ENCODE measurements around the gene GRID2.
"Not testable (repeated sequence)": the region's sequence is repeated elsewhere in the genome, so short reads cannot be mapped to it uniquely, and the experiment has no call there.

Gene GRID2

DNA sequence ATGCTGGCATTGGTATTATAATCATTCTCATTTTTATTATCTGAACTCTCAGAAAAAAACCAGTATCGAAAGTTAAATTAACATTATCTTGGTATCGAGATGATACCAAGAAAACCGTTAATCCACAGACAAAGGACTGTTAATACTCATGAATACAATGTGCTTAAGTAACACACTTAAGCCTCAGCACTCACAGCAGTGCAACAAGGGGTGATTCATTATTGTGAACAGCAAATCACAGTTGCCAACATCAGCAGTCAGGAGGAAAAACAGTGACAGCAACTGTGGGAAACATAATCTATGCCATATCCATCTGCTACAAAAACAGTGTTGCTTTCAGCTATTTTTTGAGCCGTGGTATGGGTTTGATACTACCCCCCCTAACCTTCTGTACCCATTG, 1313.8 kb downstream of the GRID2 start:
- no peak for FAIRE-seq

DNA sequence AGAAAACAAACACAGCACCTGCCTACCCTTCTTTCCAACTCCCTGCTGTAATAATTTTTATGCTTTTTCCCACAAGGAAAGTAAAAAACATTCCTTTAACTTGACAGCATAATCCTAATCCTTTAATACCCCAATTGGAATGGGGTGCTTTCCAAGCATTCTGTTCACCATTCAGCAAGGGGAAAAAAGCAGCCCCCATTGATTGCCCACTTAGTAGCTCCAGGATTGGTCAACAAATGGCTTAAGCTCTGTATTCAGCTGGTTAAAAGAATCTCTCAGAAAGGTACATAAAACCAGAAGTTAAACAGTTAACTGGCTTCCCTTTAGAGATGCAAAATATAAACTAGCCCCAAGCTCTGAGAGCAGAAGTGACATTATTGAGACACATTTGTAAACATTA, 1330.0 kb downstream of the GRID2 start:
- no peak for FAIRE-seq

DNA sequence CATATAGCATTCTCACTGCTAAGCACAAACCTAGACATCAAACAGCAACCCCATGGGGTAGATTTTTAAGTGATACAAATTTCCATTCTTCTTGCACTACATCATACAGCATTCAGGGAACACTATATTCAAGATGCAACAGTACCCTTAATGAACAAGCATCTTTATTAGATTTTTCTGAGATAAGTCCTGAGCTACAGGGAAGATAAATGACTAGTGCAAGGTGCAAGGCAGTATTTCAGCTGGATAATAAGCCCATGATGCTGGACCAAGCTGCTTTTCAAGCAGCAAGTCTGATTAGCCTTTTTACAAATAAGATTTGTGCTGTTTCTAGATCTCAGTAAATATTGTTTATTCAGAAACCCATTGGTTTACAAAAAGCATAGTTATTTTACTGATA, 1332.2 kb downstream of the GRID2 start:
- no peak for FAIRE-seq

DNA sequence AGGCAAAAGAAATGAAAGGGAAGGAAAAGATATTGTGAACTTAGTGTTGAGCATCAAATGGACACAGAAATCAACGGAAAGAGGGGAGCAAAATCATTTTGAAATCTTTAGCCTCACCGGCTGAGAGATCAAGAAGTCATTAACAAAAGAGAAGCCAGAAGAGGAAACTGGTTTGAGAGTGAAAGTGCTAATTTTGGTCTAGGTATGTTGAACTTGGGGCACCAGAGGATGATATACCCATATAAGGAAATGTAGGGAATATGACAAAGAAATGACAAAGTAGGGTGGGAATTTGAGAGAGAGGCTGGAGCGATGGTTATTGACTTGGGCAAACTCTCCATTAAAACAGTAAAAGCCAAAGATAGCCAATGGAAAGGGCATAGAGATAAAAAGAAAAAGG, 1341.4 kb downstream of the GRID2 start:
- no peak for FAIRE-seq

DNA sequence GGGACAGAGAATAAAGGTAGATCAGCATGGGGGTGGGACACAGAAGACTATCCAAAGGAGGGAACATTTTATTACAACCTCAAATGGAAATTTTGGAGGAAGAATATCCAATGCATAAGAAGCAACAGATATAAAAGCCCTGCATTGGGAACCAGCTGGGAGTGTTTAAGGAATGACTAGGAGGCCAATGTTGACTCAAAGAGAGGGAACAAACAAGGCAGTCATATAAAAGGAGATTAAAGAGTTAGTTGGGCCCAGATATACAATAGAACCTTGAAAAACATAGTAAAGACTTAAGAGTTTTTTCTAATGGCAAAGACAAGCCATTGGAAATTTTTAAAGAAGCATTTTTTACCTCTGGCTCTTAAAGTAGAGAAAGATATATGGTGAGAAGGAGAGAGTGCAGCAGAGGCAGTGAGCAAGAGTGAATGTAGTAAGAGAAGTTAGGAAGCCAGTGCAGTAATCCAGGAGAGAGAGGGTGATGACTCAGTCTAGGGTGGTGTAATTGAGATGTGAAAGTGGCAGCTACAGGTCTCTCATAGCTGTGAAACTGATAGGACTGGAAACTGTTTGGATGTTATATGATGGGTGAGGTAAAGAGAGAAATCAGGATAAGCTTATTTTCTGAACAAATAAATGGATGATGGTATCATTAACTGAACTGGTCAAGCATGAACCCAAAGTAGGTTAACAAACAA, 1342.6 kb downstream of the GRID2 start:
- no peak for FAIRE-seq

DNA sequence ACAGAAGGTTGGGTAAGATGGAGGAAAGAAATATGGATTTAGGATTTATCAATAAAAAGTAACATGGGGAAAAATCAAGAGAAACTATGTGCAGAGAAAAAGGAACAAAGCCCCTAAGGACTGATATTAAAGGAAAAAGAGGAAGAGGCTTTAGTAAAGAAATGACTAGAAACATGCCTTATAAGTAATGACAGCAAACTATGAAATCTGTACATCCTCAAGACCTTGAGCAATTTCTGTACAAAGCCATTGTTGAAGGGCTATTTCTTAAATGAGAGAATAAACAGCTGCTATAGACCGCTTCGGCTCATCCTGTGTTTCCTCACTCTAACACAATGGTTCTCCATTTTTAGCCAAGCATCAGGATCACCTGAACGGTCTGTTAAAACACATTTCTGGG, 1344.5 kb downstream of the GRID2 start:
- no peak for FAIRE-seq

DNA sequence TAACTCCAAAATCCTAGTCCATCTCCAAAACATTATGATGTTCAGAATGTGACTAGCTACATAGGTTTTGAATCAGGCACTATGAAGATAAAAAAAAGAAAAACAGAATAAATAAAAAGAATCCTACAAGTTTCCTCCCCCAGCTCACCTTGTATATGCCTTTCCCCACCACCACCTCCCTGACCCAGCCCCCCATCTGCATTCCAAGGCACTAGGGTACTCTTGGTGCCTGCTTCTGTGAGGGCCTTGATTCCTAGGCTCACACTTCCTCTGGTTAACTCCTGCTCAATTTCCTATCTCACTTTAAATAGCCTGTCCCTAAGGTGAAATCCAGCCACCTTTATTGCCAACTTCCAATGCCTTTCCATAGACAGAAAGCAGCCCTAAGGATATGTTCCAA, 1346.1 kb downstream of the GRID2 start:
- FAIRE-seq = no peak

DNA sequence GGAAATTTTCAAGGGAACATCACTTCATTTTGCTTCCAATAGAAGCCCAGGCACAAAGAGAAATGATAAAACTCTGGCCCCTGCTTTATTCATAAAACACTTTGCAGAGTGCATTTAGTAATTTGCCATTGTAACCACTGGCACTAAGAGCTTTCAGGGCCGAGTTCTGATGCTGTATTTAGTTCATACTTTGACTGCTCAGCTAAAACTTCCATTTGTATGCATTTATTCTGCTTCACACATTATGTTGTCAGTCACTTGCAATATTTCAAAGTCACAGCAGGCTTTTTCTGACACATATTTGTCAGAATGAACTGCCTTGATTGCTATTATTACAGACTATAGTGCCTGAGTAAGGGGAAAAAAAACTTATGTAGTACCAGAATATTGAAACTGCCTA, 1350.4 kb downstream of the GRID2 start:
- no peak for FAIRE-seq

DNA sequence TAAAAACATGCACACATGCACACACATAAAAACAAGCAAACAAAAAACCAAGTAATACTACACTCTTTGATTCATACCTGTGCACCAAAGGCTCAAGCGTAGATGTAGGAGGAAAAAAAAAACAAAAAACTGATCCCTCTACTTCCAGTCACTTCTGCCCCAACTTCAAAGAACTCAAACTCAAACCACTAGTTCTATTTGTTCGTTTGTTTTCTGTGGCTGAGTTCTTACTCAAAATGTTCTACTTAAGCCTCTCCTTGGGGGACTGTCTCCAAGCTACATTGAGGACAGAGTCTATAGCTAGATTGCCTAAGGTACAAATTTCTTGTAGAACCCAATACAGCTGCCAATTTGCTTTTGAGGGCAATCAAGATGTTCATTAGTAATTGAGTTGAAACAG, 1353.8 kb downstream of the GRID2 start:
- FAIRE-seq = no peak

DNA sequence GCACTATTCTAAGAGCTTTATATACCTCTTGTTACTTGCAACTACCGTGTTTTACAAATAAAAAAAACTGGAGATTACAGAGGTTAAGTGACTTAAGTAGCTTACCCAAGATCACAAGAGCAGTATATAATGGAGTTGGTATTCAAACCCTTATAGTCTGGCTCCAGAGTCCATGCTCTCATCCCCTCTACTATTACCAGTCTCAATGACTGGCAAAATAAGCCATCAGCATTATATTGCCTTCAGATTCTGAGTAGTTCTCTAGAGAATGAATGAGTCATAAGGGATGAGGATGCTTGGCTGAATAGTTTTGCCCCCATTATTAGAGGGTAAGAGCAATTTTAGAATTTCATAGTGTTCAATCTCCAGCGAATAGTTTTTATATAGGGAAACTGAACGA, 1354.7 kb downstream of the GRID2 start:
- no peak for FAIRE-seq

DNA sequence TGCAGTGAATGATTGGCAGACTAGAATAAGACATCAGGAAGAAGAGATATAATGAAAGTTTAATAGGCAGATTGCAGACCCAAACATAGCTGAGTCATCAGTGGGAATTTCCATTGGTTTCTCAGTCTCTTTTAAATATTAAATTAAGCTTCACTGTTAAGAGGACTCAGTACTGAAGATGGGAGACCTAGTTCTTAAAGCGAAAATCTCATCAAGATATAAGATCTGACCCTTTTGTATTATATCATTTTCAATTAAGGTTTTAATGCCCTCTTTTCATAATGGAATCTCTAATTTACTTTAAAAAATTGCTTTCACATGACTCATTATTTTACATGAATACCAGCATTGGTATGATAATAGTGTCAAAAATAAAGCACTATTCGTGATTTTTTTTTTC, 1355.9 kb downstream of the GRID2 start:
- FAIRE-seq = no peak

DNA sequence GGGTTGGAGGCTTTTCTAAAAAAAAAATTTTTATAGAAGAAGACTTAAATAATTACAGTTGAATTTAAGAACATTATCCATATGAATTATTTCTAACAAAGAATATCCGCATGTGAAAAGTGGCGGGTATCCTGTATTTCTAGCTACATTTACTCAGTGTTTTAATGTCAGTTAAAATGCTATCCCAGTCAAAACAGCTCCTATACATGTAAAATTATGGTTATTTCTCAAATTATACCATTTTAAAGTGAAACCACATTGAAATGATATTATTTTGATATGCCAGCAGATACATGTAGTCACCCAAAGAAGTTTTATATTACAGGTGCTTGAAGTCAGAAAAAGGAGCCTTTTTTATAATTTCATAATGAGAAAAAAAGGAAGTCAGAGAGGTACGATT, 1356.3 kb downstream of the GRID2 start:
- FAIRE-seq = no peak

DNA sequence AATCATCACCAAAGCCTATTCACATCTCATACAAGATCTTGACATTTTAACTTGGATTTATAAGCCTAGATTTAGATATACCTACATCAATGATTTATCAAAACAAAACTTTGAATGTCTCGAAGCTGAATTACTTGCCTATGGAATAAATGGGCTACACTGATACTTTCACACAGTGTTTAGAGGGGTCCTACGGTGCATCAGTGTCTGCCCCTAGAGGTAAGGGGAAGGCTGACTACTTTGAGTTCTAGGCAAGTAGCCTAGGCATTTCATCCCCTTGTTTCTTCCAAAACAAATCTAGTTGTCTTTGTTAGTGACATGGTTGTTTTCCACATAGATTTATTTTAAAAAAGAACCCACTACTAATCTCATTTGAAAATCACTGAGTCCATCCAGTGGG, 1366.7 kb downstream of the GRID2 start:
- FAIRE-seq = no peak

DNA sequence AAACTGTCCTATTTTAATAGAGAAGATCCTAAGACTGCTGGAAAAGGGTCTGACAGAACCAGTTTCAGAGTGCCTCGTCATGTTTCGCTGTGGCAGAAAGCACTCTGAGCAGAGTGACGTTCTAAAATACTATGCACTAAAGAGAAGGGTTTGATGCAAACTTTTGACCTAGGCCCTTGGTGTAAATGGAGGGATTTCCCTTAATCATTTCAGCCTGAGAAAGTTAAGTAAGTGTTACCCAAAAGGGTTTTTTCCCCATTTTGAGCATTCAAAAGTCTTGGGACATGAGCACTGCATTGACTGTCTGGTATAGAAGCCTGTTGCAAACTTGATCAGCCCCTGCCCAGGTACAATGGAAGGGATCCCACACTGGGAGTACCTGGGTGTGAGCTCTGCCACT, 1367.3 kb downstream of the GRID2 start:
- FAIRE-seq = no peak

DNA sequence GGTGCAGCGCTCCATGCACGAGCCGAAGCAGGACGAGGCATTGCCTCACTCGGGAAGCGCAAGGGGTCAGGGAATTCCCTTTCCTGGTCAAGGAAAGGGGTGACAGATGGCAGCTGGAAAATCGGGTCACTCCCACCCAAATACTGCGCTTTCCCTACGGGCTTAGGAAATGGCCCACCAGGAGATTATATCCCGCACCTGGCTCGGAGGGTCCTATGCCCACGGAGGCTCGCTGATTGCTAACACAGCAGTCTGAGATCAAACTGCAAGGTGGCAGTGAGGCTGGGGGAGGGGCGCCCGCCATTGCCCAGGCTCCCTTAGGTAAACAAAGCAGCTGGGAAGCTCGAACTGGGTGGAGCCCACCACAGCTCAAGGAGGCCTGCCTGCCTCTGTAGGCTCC, 1373.2 kb downstream of the GRID2 start:
- not testable (repeated sequence) for FAIRE-seq

DNA sequence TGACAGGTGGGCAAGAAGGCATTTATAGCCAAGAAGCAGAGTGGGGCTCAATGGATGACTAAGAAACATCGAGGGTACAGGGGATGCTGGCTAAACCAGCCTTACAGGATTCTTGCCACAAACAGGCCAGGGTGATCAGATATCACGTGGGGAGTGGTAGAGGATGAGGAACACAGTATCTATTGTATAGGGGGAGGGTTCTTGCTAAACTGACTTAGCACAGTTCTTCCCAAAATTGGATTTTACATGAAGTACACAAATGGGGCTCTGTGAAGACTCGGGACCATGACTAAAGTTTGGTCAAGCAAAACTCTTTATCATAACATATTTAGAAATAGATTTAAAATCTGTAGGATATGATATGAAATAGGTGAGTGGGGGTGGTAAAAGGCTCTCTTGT, 1380.8 kb downstream of the GRID2 start:
- FAIRE-seq = no peak

DNA sequence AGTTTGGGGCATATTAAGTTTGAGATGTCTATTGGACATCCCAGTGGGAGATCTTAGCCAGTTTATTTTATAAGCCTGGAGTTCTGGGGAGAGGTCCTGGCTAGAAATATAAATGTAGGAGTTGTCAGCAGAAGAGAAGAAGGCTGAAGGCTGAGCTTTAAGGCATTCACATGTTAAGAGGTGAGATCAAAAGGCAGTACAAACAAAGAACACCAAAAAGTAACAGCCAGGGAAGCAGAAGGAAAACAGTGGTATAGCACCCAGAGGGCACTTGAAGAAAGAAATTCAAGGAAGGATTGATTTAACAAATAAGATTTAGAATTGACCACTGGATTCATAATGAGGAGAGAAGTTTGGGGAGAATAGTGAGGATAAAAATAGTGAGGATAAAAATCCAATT, 1383.5 kb downstream of the GRID2 start:
- no peak for FAIRE-seq

DNA sequence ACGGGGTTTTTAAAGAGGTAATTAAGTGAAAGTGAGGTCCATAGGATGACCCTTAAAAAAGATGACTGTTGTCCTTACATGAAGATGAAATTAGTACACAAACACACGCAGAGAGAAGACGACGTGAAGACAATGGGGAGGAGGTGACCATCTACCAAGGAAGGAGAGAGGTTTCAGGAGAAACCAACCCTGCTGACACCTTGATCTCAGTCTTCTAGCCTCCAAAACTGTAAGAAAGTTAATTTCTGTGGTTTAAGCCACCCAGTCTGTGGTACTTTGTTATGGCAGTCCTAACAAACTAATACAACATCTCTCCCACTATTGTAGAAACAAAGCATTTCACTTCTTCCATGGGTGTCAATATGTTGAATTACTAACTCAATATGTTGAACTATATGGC, 1385.2 kb downstream of the GRID2 start:
- FAIRE-seq = no peak

DNA sequence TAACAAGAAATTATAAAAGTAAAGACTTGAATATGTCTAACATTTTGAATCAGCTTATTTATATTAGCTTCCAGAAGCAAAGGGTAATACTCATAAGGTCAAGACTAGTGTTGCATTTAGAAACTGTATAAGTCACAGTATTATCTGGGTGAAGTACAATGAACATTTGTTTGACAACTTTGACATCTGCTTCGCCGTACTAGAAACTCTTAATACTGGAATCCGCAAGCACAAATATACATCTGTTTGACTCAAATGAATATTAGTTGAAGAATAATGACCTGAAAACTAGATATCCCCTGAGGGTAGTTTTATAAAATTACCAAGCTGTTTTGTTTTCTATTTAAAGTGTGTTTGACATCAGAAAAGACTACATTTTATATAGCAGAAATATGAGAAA, 1389.4 kb downstream of the GRID2 start:
- no peak for FAIRE-seq

DNA sequence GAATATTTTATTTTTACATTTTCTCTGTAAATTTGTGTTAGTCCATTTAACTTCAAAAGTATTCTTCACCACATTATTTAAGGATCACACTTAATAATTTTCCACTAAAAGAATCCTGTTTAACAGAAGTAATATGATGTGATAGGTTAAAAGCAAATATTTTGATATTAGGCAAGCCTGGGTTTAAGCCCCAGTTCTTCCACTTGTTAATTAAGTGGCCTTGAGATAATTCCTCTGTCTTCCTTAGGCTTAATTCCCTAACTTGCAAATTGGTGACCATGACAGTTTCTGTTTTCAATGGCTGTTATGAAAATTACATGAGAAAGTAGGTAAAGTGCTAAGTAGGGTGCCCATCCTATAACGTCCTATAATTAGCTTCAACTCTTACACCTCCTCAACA, 1394.9 kb downstream of the GRID2 start:
- no peak for FAIRE-seq

DNA sequence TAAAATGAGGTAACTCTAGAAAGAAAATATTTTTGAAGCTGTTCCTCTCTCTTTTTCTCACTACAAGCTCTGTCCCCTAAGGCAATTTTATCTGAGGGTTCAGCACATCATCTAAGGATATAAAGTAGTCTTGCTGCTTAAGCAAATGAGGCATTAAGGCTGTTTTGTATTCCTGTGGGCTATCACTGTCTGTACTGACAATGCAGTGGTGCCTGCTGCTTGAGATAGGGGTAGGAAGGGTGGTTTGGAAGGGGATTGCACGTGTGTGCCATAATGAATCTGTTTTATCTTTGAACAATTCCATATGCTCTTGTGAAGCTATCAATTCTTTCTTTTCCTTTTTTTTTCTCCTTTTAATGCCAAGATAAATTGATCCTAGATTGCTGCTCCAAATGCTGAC, 1396.8 kb downstream of the GRID2 start:
- no peak for FAIRE-seq

DNA sequence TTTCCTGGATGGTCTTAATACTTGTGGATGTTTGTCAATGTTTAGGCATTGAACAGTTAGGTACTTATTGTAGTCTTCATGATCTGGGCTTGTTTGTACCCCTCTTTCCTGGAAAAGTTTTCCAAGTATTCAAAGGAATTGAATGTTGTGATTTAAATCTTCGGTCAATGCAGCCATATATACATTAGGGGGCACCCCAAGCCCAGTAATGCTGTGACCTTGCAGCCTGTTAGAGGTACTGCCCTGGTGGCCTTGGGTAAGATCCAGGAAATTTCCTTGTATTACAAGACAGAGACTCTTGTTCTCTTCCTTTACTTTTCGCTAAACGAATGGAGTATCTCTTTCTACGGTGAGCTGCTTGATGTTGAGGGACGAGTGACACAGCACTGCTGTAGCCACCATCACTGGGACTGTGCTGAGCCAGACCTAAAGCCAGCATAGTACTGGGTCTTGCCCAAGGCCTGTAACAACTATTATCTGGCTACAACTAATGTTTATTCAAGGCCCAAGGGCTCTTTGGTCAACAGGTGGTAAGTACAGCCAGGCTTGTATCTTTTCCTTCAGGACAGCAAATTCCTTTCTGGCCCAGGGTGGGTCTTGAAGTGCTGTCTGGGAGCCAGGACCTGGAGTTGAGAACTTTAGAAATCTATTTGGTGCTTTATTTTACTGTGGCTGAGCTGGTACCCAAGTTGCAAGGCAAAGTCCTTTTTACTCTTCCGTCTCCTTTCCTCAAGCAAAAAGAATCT, 1406.5 kb downstream of the GRID2 start:
- no peak for FAIRE-seq

DNA sequence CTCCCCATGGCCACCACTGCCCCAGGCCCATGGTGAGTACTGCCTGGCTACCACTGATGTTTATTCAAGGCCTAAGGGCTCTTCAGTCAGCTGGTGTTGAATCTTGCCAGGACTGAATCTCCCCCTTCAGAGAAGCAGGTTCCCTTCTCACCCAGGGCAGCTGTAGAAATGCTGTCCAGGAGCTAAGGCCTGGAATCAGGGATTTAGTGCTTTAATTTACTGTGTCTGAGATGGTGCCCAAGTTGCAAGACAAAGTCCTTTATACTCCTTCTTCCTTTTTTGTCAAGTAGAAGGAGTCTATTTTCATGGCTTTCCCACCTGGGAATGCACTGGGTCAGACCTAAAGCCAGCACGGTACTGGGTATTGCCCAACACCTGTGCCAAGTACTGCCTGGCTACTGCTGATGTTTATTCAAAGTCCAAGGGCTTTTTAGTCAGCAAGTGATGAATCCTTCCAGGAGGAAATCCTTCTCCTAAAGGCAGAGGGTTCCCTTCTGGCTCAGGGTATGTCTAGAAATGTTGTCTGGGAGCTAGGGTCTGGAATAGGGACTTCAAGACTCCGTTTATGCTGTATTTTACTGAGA, 1407.2 kb downstream of the GRID2 start:
- FAIRE-seq = no peak

DNA sequence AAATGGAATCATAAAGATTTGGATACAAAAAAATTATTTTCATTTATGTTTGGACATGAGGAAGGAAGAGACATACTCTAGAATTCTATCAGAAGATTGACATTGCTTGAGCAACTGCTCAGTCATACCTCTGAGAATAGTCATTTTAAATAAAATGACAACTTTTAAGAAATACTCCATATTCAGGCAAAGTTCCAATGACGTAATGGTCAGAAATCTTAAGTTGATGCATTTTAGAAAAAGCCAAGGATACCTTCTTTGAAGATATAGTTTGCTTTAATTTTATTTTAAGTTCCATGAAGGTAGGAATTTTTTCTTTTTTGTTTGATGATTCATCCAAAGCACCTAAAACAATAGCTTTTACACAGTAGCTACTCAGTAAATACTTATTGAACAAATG, 1414.5 kb downstream of the GRID2 start:
- FAIRE-seq = no peak

DNA sequence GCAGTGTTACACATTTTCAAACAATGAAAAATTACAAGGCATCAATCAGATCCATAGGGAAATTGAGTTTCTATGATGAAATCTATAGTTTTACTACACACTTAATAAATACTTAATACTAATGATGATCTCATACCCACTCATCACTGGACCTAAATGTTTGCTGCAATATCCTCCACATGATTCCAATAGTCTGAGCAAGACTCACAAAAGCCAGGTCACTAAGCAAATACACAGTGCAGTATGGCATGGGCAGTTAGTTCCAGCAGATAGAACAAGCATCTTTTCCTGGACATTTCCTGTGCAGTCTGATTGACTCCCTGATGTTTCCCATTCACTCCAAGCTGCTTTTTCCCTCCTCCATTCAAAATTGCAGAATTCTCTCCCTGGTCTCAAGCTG, 1415.8 kb downstream of the GRID2 start:
- no peak for FAIRE-seq

Data from islet of Langerhans (tissue), 1 donor.